Smooth muscle cell (in vitro differentiated cells): Measurements from ENCODE around the gene ALDH3B1. TPM values are rescaled to one million over a fixed set of nuclear protein-coding genes. Genes with fewer than 3 reads are reported as not detected.

ENCODE experiments used
- DNase-seq: peaks from one replicate; lab custom pipeline; 2025; ENCODE audit not compliant: unreplicated experiment; lab: John Stamatoyannopoulos, UW
- H2AFZ ChIP-seq: fragments of 200-600 bp; sonication (generic); 2 replicates; pipeline ENCODE4 v1.6.0; 2016; ENCODE audit warnings: antibody characterized with exemption, low read depth, mild to moderate bottlenecking
- H3F3A ChIP-seq: fragments of 200-600 bp; sonication (generic); 2 replicates; pipeline ENCODE4 v1.6.0; 2017; ENCODE audit warnings: antibody characterized with exemption, low read depth
- H3K27ac ChIP-seq: fragments of 200-600 bp; sonication (generic); 2 replicates; pipeline ENCODE4 v1.5.1; 2016; ENCODE audit warnings: low read depth, mild to moderate bottlenecking
- H3K27me3 ChIP-seq: fragments of 200-600 bp; sonication (generic); 2 replicates; pipeline ENCODE4 v1.6.1; 2016; ENCODE audit warnings: low read depth, mild to moderate bottlenecking
- H3K36me3 ChIP-seq: fragments of 200-600 bp; sonication (generic); 2 replicates; pipeline ENCODE4 v1.5.1; 2016; ENCODE audit warnings: low read depth
- H3K4me1 ChIP-seq: fragments of 200-600 bp; sonication (generic); 2 replicates; pipeline ENCODE4 v1.5.1; 2016; ENCODE audit warnings: low read depth
- H3K4me2 ChIP-seq: fragments of 200-600 bp; sonication (generic); 2 replicates; pipeline ENCODE4 v1.6.0; 2016; ENCODE audit warnings: mild to moderate bottlenecking
- H3K4me3 ChIP-seq: fragments of 200-600 bp; sonication (generic); 2 replicates; pipeline ENCODE4 v1.5.1; 2016; ENCODE audit warnings: mild to moderate bottlenecking
- H3K79me2 ChIP-seq: fragments of 200-600 bp; sonication (generic); 2 replicates; pipeline ENCODE4 v1.6.0; 2016; ENCODE audit warnings: low read depth, mild to moderate bottlenecking
- H3K9ac ChIP-seq: fragments of 200-600 bp; sonication (generic); 2 replicates; pipeline ENCODE4 v1.6.0; 2016; ENCODE audit warnings: low read depth
- H3K9me3 ChIP-seq: fragments of 200-600 bp; sonication (generic); replicated peaks from 2 replicates; pipeline ENCODE4 v1.5.1; 2016; ENCODE audit warnings: low read depth
- H4K20me1 ChIP-seq: fragments of 200-600 bp; sonication (generic); 2 replicates; pipeline ENCODE4 v1.6.0; 2016; ENCODE audit warnings: low read depth
- CTCF ChIP-seq: fragments of 200-600 bp; sonication (generic); IDR thresholded peaks from 2 replicates; pipeline ENCODE4 v1.5.1; 2017; ENCODE audit warnings: borderline replicate concordance, mild to moderate bottlenecking, antibody characterized with exemption; ENCODE audit not compliant: insufficient read depth, poor library complexity, severe bottlenecking
- WGBS: methylation state at CpG from one replicate; pipeline ENCODE4 v1.1.7; 2016; ENCODE audit warnings: low lambda C conversion rate; 5-methylcytosine and 5-hydroxymethylcytosine counted together
- polyA plus RNA-seq: library from polyadenylated mRNA; unstranded; fragments of >200 nt; fragmentation: Nextera tagmentation; extraction: Ambion mirVana; gene quantifications from 2 replicates; pipeline ENCODE4 v1.2.1, GENCODE V29; 2016
- total RNA-seq: library from RNA; depleted of rRNA; stranded (reverse); fragments of >200 nt; gene quantifications from 2 replicates; pipeline ENCODE4 v1.2.3, GENCODE V29; 2014

ALDH3B1 gene
- total and polyA plus RNA-seq, 2 experiments from 2014 or later: 8.8 to 9.9 TPM

- no peaks in the 10 kb centered on the region for H3K27me3 ChIP-seq
- no peak overlapping the region for H3K9ac ChIP-seq
- H2AFZ ChIP-seq: no peak overlapping the region
- H3K9me3 ChIP-seq: no peaks in the 10 kb centered on the region
- peaks cover 8% of the 10 kb centered on the region for H3F3A ChIP-seq
- WGBS: 96% methylated on average over 4 of the region's 4 CpGs
- no peaks in the 10 kb centered on the region for H4K20me1 ChIP-seq
- peaks cover 3% of the 10 kb centered on the region for H3K36me3 ChIP-seq
- H3K79me2 ChIP-seq: no peaks in the 10 kb centered on the region
- no peaks in the 10 kb centered on the region for H3K4me1 ChIP-seq
- DNase-seq: no peak
- no peak overlapping the region for H3K4me2 ChIP-seq
- TF ChIP-seq CTCF: no peak
- no peak overlapping the region for H3K27ac ChIP-seq
- H3K4me3 ChIP-seq: no peak overlapping the region
Measured at GRCh38 chr11:68057807-68058206, 47.7 kb downstream of the ALDH3B1 start.

GRCh38 chr11:68061508-68061907 lies 51.4 kb downstream of the ALDH3B1 start:
- no peak overlapping the region for H3K4me3 ChIP-seq
- no peak overlapping the region for H3K27ac ChIP-seq
- no peak overlapping the region for H2AFZ ChIP-seq
- DNase-seq: no peak
- TF ChIP-seq CTCF: no peak
- H3K4me2 ChIP-seq: no peak overlapping the region
- no peaks in the 10 kb centered on the region for H3K27me3 ChIP-seq
- H3K9ac ChIP-seq: no peak overlapping the region
- H3K4me1 ChIP-seq: no peaks in the 10 kb centered on the region
- WGBS: 94% methylated on average over 7 of the region's 7 CpGs
- H3K79me2 ChIP-seq: no peaks in the 10 kb centered on the region
- no peaks in the 10 kb centered on the region for H3F3A ChIP-seq
- H4K20me1 ChIP-seq: no peaks in the 10 kb centered on the region
- no peaks in the 10 kb centered on the region for H3K9me3 ChIP-seq
- H3K36me3 ChIP-seq: peaks cover 14% of the 10 kb centered on the region

- H3K27ac ChIP-seq: no peak overlapping the region
- H3F3A ChIP-seq: no peaks in the 10 kb centered on the region
- no peak overlapping the region for H3K9ac ChIP-seq
- TF ChIP-seq CTCF: no peak
- no peaks in the 10 kb centered on the region for H4K20me1 ChIP-seq
- no peak overlapping the region for H2AFZ ChIP-seq
- no peak overlapping the region for H3K4me2 ChIP-seq
- no peak for DNase-seq
- no peaks in the 10 kb centered on the region for H3K79me2 ChIP-seq
- no peaks in the 10 kb centered on the region for H3K9me3 ChIP-seq
- peaks cover 12% of the 10 kb centered on the region for H3K36me3 ChIP-seq
- H3K27me3 ChIP-seq: no peaks in the 10 kb centered on the region
- 90% methylated on average over 2 of the region's 2 CpGs for WGBS
- H3K4me1 ChIP-seq: no peaks in the 10 kb centered on the region
- no peak overlapping the region for H3K4me3 ChIP-seq
Measured at GRCh38 chr11:68064926-68065325, 54.8 kb downstream of the ALDH3B1 start.

- H4K20me1 ChIP-seq: no peaks in the 10 kb centered on the region
- 97% methylated on average over 5 of the region's 5 CpGs for WGBS
- H3K9ac ChIP-seq: no peak overlapping the region
- no peaks in the 10 kb centered on the region for H3K9me3 ChIP-seq
- H2AFZ ChIP-seq: no peak overlapping the region
- DNase-seq: no peak
- H3F3A ChIP-seq: no peaks in the 10 kb centered on the region
- peaks cover 17% of the 10 kb centered on the region for H3K36me3 ChIP-seq
- no peaks in the 10 kb centered on the region for H3K27me3 ChIP-seq
- H3K4me3 ChIP-seq: no peak overlapping the region
- no peak overlapping the region for H3K27ac ChIP-seq
- no peaks in the 10 kb centered on the region for H3K4me1 ChIP-seq
- no peak overlapping the region for H3K4me2 ChIP-seq
- TF ChIP-seq CTCF: no peak
- H3K79me2 ChIP-seq: no peaks in the 10 kb centered on the region
Measured at GRCh38 chr11:68065841-68066240, 55.7 kb downstream of the ALDH3B1 start.
